B cell (primary cell): ENCODE measurements around the gene STX1A. TPM values are rescaled to one million over a fixed set of nuclear protein-coding genes. Genes with fewer than 3 reads are reported as not detected.
A peak's percentile ranks its signal among the peaks of the same experiment; 100 is the strongest.

Experiments
- ATAC-seq: fragments of 200-7000 bp; cut with Tn5 transposase; one replicate; pipeline ENCODE4 v1.10.0; 2021; ENCODE audit warnings: low read depth, mild to moderate bottlenecking, moderate number of reproducible peaks, moderate library complexity
- CTCF ChIA-PET: fragments of 350-600 bp; sonication (Branson Sonifier 250); formaldehyde crosslinking; loops from one replicate; lab custom pipeline; 2021; ENCODE audit warnings: antibody characterized with exemption, inconsistent platforms; lab: Charles Lee
- POLR2A ChIA-PET: fragments of 350-600 bp; sonication (Branson Sonifier 250); formaldehyde crosslinking; loops from one replicate; lab custom pipeline; 2021; ENCODE audit warnings: antibody characterized with exemption; lab: Charles Lee
- DNase-seq: peaks from one replicate; pipeline ENCODE4 v3.0.0; 2013
- H2AFZ ChIP-seq: 2 replicates; pipeline ENCODE4 v1.6.1; 2012; ENCODE audit warnings: mild to moderate bottlenecking, low read depth, low read length; ENCODE audit not compliant: insufficient read depth, poor library complexity, severe bottlenecking
- H3K27ac ChIP-seq, 2 donors: 1 replicate in 1 of 2; 2 replicates in 1 of 2; pipeline ENCODE4 v1.5.1; 2012 to 2013; ENCODE audit warnings: low read length in 2 of 2, mild to moderate bottlenecking in 2 of 2, moderate library complexity in 1 of 2
- H3K27me3 ChIP-seq, 4 experiments: fragments of 200-600 bp in 1 of 4; sonication (generic) in 1 of 4; replicated peaks in 1 of 4; 1 replicate in 2 of 4; 2 replicates in 2 of 4; pipeline versions ENCODE4 v1.6.1 to v1.7.0; 2013 to 2016; ENCODE audit warnings: low read length in 3 of 4, mild to moderate bottlenecking in 2 of 4, mixed read lengths in 1 of 4, moderate library complexity in 1 of 4; ENCODE audit not compliant: insufficient read depth in 4 of 4, control insufficient read depth in 3 of 4; ENCODE audit errors: control extremely low read depth in 1 of 4
- H3K36me3 ChIP-seq, 2 experiments: replicated peaks in 1 of 2; 1 replicate in 1 of 2; 2 replicates in 1 of 2; pipeline versions ENCODE4 v1.6.1 to v1.7.1; 2013; ENCODE audit warnings: low read length in 1 of 2; ENCODE audit not compliant: insufficient read depth in 2 of 2, control insufficient read depth in 1 of 2; ENCODE audit errors: control extremely low read depth in 1 of 2, extremely low read depth in 1 of 2
- H3K4me1 ChIP-seq, 2 donors: fragments of 200-600 bp in 1 of 2; sonication (generic) in 1 of 2; 1 replicate in 1 of 2; 2 replicates in 1 of 2; pipeline versions ENCODE4 v1.5.1 to v1.6.1; 2013 to 2017; ENCODE audit warnings: low read length in 2 of 2; ENCODE audit not compliant: control insufficient read depth in 2 of 2, insufficient read depth in 2 of 2
- H3K4me2 ChIP-seq: replicated peaks from 2 replicates; pipeline ENCODE3; 2012; ENCODE audit warnings: mild to moderate bottlenecking, low read depth, low read length; ENCODE audit not compliant: poor library complexity, severe bottlenecking
- H3K4me3 ChIP-seq, 5 experiments: fragments of 200-600 bp in 1 of 5; sonication (generic) in 1 of 5; 1 replicate in 3 of 5; 2 replicates in 2 of 5; pipeline versions ENCODE4 v1.5.1 to v1.7.0; 2011 to 2016; ENCODE audit warnings: low read length in 4 of 5, mild to moderate bottlenecking in 4 of 5, low read depth in 2 of 5, control low read depth in 1 of 5, moderate library complexity in 1 of 5; ENCODE audit not compliant: insufficient read depth in 1 of 5; ENCODE audit errors: control extremely low read depth in 1 of 5, extremely low read depth in 1 of 5
- H3K79me2 ChIP-seq: fragments of 200-600 bp; sonication (generic); one replicate; pipeline ENCODE4 v1.6.0; 2016; ENCODE audit warnings: low read length; ENCODE audit not compliant: control insufficient read depth, insufficient read depth
- H3K9ac ChIP-seq: fragments of 200-600 bp; sonication (generic); 2 replicates; pipeline ENCODE4 v1.6.1; 2017; ENCODE audit warnings: mild to moderate bottlenecking, low read length, moderate library complexity
- H3K9me3 ChIP-seq, 3 donors: one replicate each; pipeline versions ENCODE4 v1.6.1 to v1.7.1; 2013; ENCODE audit warnings: low read length in 2 of 3; ENCODE audit not compliant: control insufficient read depth in 2 of 3, insufficient read depth in 1 of 3; ENCODE audit errors: control extremely low read depth in 1 of 3
- H4K20me1 ChIP-seq: 2 replicates; pipeline ENCODE4 v1.6.0; 2012; ENCODE audit warnings: mild to moderate bottlenecking, low read length; ENCODE audit not compliant: insufficient read depth, control insufficient read depth, poor library complexity, severe bottlenecking
- H3K27ac Mint-ChIP-seq: one replicate; pipeline ENCODE4 v1.8.0; 2021; ENCODE audit warnings: mixed read lengths
- H3K27me3 Mint-ChIP-seq: one replicate; pipeline ENCODE4 v1.8.0; 2021; ENCODE audit warnings: mixed read lengths
- H3K4me1 Mint-ChIP-seq: one replicate; pipeline ENCODE4 v1.8.0; 2021; ENCODE audit warnings: mixed read lengths
- H3K4me3 Mint-ChIP-seq: one replicate; pipeline ENCODE4 v1.8.0; 2021; ENCODE audit warnings: mixed read lengths
- H3K9me3 Mint-ChIP-seq: one replicate; pipeline ENCODE4 v1.8.0; 2022; ENCODE audit warnings: mixed read lengths; ENCODE audit not compliant: insufficient read depth
- CTCF ChIP-seq: fragments of 200-600 bp; IDR thresholded peaks from one replicate; pipeline ENCODE4 v1.8.0; 2022; ENCODE audit warnings: antibody characterized with exemption, mild to moderate bottlenecking
- EZH2 ChIP-seq: IDR thresholded peaks from 2 replicates; pipeline ENCODE4 v1.6.1; 2012; ENCODE audit warnings: borderline replicate concordance, low read depth, mild to moderate bottlenecking, moderate library complexity, low read length; ENCODE audit not compliant: insufficient read depth, poor library complexity, severe bottlenecking
- WGBS: methylation state at CpG from one replicate; pipeline ENCODE4 v1.1.5; 2013; ENCODE audit warnings: missing lambda C conversion rate; ENCODE audit not compliant: insufficient coverage; 5-methylcytosine and 5-hydroxymethylcytosine counted together
- intact Hi-C: fragments of 100-400 bp; cut with micrococcal nuclease; formaldehyde crosslinking; loops from one replicate; pipeline ENCODE4 v1.10.0; 2022
- polyA plus RNA-seq: library from polyadenylated mRNA; depleted of rRNA; stranded (reverse); fragments of >200 nt; gene quantifications from 2 replicates; pipeline ENCODE4 v1.2.3, GENCODE V29; 2012
- total RNA-seq, 2 donors: library from RNA; stranded (reverse); fragments of 120-200 nt in 1 of 2; gene quantifications; 1 replicate in 1 of 2; 2 replicates in 1 of 2; pipeline versions ENCODE4 v1.2.3 to v1.2.4, GENCODE V29; 2013 to 2022

The STX1A gene
- total and polyA plus RNA-seq, 2 donors (not counting 1 experiment from before 2014, with no cell fraction given), result 3.1 to 9.6 TPM

- CTCF ChIA-PET, result interaction anchor here (0.8 kb wide), 1 partner anchor 55 kb away, joined by 3 read pairs; no protein-coding TSS in a partner anchor
- H3K27ac ChIP-seq, result no peak overlapping the region
- H4K20me1 ChIP-seq, result no peaks in the 10 kb centered on the region
- H3K4me2 ChIP-seq, result peak overlapping the region; percentile 92
- H3K9me3 Mint-ChIP-seq, result no peaks in the 10 kb centered on the region
- POLR2A ChIA-PET, result interaction anchor here (0.6 to 0.8 kb wide), 2 partner anchors 15 to 144 kb away, joined by 4 read pairs; no protein-coding TSS in a partner anchor
- H3K79me2 ChIP-seq, result no peaks in the 10 kb centered on the region
- H3K27me3 Mint-ChIP-seq, result peaks cover 26% of the 10 kb centered on the region
- TF ChIP-seq CTCF, result no peak
- TF ChIP-seq EZH2, result no peak
- peaks cover 8 to 16% of the 10 kb centered on the region in 2 donors for H3K4me1 ChIP-seq
- H3K27ac Mint-ChIP-seq, result no peak overlapping the region
- H3K27me3 ChIP-seq, result peaks cover 0 to 43% (median 12%) of the 10 kb centered on the region in 4 experiments
- H3K36me3 ChIP-seq, result no peaks in the 10 kb centered on the region
- WGBS, result 59% methylated on average over 18 of the region's 19 CpGs
- H3K9ac ChIP-seq, result no peak overlapping the region
- intact Hi-C loops, result no loop called here
- H2AFZ ChIP-seq, result no peak overlapping the region
- ATAC-seq, result no peak
- H3K4me3 ChIP-seq, result no peak overlapping the region
- no peak overlapping the region for H3K4me3 Mint-ChIP-seq
- DNase-seq, result no peak
- H3K9me3 ChIP-seq, result peaks cover 0 to 3% (median 0%) of the 10 kb centered on the region in 3 donors
- H3K4me1 Mint-ChIP-seq, result peaks cover 8% of the 10 kb centered on the region
These were observed 50.2 kb downstream of the STX1A start for GRCh38 chr7:73669288-73669701.

GRCh38 chr7:73668886-73669230 lies 50.6 kb downstream of the STX1A start:
- H3K27me3 ChIP-seq, result peaks cover 0 to 47% (median 14%) of the 10 kb centered on the region in 4 experiments
- H3K9me3 ChIP-seq, result peaks cover 0 to 3% (median 0%) of the 10 kb centered on the region in 3 donors
- H3K4me2 ChIP-seq, result peak overlapping the region; percentile 92
- WGBS, result 3% methylated on average over 3 of the region's 5 CpGs
- Mint-ChIP-seq H3K4me1 (peaks cover 8% of the 10 kb centered on the region), H3K27ac (no peak overlapping the region), H3K9me3 (no peaks in the 10 kb centered on the region), H3K4me3 (peak overlapping the region; percentile 72), H3K27me3 (peaks cover 31% of the 10 kb centered on the region)
- POLR2A ChIA-PET, result interaction anchor here (0.6 to 0.8 kb wide), 2 partner anchors 16 to 143 kb away, joined by 4 read pairs; no protein-coding TSS in a partner anchor
- no peak overlapping the region for H3K4me3 ChIP-seq
- H4K20me1 ChIP-seq, result no peaks in the 10 kb centered on the region
- TF ChIP-seq EZH2 (no peak), CTCF (no peak)
- ATAC-seq, result no peak
- CTCF ChIA-PET, result interaction anchor here (0.8 kb wide), 1 partner anchor 54 kb away, joined by 3 read pairs; no protein-coding TSS in a partner anchor
- H3K36me3 ChIP-seq, result no peaks in the 10 kb centered on the region
- H3K79me2 ChIP-seq, result no peaks in the 10 kb centered on the region
- H3K9ac ChIP-seq, result no peak overlapping the region
- no peak for DNase-seq
- peaks cover 8 to 16% of the 10 kb centered on the region in 2 donors for H3K4me1 ChIP-seq
- H3K27ac ChIP-seq, result no peak overlapping the region
- H2AFZ ChIP-seq, result peak overlapping the region; percentile 79
- intact Hi-C loops, result no loop called here
